Breast epithelium (tissue), 4 donors: ENCODE measurements around the gene FKBP14. TPM values are rescaled to one million over a fixed set of nuclear protein-coding genes. Genes with fewer than 3 reads are reported as not detected.

Source experiments
- DNase-seq, 2 donors: peaks; one replicate each; pipeline ENCODE4 v3.0.0-alpha.2; 2019; ENCODE audit warnings: low spot score in 2 of 2
- H3K27ac ChIP-seq, 2 donors: fragments of 200-600 bp; sonication (generic) in 1 of 2; one replicate each; pipeline ENCODE4 v1.5.1; 2016 to 2019; ENCODE audit warnings: mild to moderate bottlenecking in 1 of 2
- H3K27me3 ChIP-seq, 2 donors: fragments of 200-600 bp; sonication (generic) in 1 of 2; one replicate each; pipeline versions ENCODE4 v1.5.1 to v1.6.0; 2017 to 2019; ENCODE audit warnings: control low read depth in 1 of 2, mild to moderate bottlenecking in 1 of 2
- H3K36me3 ChIP-seq: fragments of 200-600 bp; one replicate; pipeline ENCODE4 v1.5.1; 2019
- H3K4me1 ChIP-seq, 2 donors: fragments of 200-600 bp; sonication (generic); one replicate each; pipeline ENCODE4 v1.5.1; 2016 to 2019; ENCODE audit warnings: control low read depth in 1 of 2
- H3K4me3 ChIP-seq, 3 donors: fragments of 200-600 bp; sonication (generic); 1 replicate in 2 of 3; 2 replicates in 1 of 3; pipeline ENCODE4 v1.5.1; 2016 to 2019; ENCODE audit warnings: mild to moderate bottlenecking in 3 of 3, moderate library complexity in 2 of 3
- H3K9me3 ChIP-seq, 2 donors: fragments of 200-600 bp; sonication (generic) in 1 of 2; one replicate each; pipeline ENCODE4 v1.5.1; 2016 to 2019; ENCODE audit warnings: control low read depth in 1 of 2
- CTCF ChIP-seq, 3 donors: fragments of 450-650 bp; IDR thresholded peaks; one replicate each; pipeline ENCODE4 v1.5.1; 2016 to 2017; ENCODE audit warnings: antibody characterized with exemption in 3 of 3, mild to moderate bottlenecking in 3 of 3, moderate library complexity in 3 of 3
- POLR2A ChIP-seq: fragments of 450-650 bp; IDR thresholded peaks from one replicate; pipeline ENCODE4 v1.6.1; 2016; ENCODE audit warnings: antibody characterized with exemption, mild to moderate bottlenecking, moderate library complexity
- POLR2AphosphoS5 ChIP-seq, 3 donors: sonication (generic); formaldehyde crosslinking; IDR thresholded peaks; one replicate each; pipeline ENCODE4 v1.6.1; 2017; ENCODE audit warnings: antibody characterized with exemption in 3 of 3
- intact Hi-C: fragments of 100-400 bp; cut with DNase I; formaldehyde crosslinking; loops from one replicate; pipeline ENCODE4 v1.15.1; 2023; ENCODE audit warnings: low total_unique reads
- total RNA-seq, 3 donors: library from RNA; depleted of rRNA; stranded (reverse); fragments of >200 nt; gene quantifications; one replicate each; pipeline ENCODE4 v1.1.0, GENCODE V29; 2016

The FKBP14 gene
- total RNA-seq, 3 donors from 2014 or later = 3.8 to 13.0 (median 9.5) TPM

GRCh38 chr7:30010021-30010420 lies 16.5 kb downstream of the FKBP14 start:
- H3K9me3 ChIP-seq = no peaks in the 10 kb centered on the region
- no peak overlapping the region for H3K27ac ChIP-seq
- H3K4me1 ChIP-seq = no peaks in the 10 kb centered on the region
- H3K4me3 ChIP-seq = no peak overlapping the region
- intact Hi-C loops = no loop called here
- DNase-seq = no peak
- H3K36me3 ChIP-seq = peaks cover 6% of the 10 kb centered on the region
- TF ChIP-seq CTCF (IDR thresholded peaks at IDR 0.05) (no peak), POLR2AphosphoS5 (IDR thresholded peaks at IDR 0.05) (no peak), POLR2A (no peak)
- H3K27me3 ChIP-seq = no peaks in the 10 kb centered on the region

- no peaks in the 10 kb centered on the region for H3K27me3 ChIP-seq
- H3K9me3 ChIP-seq = no peaks in the 10 kb centered on the region
- no peak for TF ChIP-seq POLR2AphosphoS5 (IDR thresholded peaks at IDR 0.05)
- no peak for TF ChIP-seq POLR2A
- no peak for TF ChIP-seq CTCF (IDR thresholded peaks at IDR 0.05)
- H3K27ac ChIP-seq = no peak overlapping the region
- no peaks in the 10 kb centered on the region for H3K4me1 ChIP-seq
- H3K36me3 ChIP-seq = no peaks in the 10 kb centered on the region
- intact Hi-C loops = no loop called here
- no peak overlapping the region for H3K4me3 ChIP-seq
- DNase-seq = no peak
Observed at GRCh38 chr7:30005464-30005863, 21.0 kb downstream of the FKBP14 start.

- no peak for DNase-seq
- Histone ChIP-seq H3K4me3 (no peak overlapping the region), H3K36me3 (no peaks in the 10 kb centered on the region), H3K27ac (no peak overlapping the region), H3K4me1 (no peaks in the 10 kb centered on the region), H3K27me3 (no peaks in the 10 kb centered on the region), H3K9me3 (no peaks in the 10 kb centered on the region)
- no peak for TF ChIP-seq CTCF (IDR thresholded peaks at IDR 0.05)
- TF ChIP-seq POLR2AphosphoS5 (IDR thresholded peaks at IDR 0.05) = no peak
- TF ChIP-seq POLR2A = no peak
- intact Hi-C loops = no loop called here
Observed at GRCh38 chr7:30003098-30003497, 23.4 kb downstream of the FKBP14 start.

GRCh38 chr7:30001998-30002397 lies 24.5 kb downstream of the FKBP14 start:
- Histone ChIP-seq H3K27me3 (no peaks in the 10 kb centered on the region), H3K4me1 (no peaks in the 10 kb centered on the region), H3K36me3 (no peaks in the 10 kb centered on the region), H3K27ac (no peak overlapping the region), H3K4me3 (no peak overlapping the region), H3K9me3 (no peaks in the 10 kb centered on the region)
- no peak for TF ChIP-seq CTCF (IDR thresholded peaks at IDR 0.05)
- TF ChIP-seq POLR2A = no peak
- no peak for TF ChIP-seq POLR2AphosphoS5 (IDR thresholded peaks at IDR 0.05)
- no peak for DNase-seq
- intact Hi-C loops = no loop called here

GRCh38 chr7:29998489-29998888 lies 28.0 kb downstream of the FKBP14 start:
- Histone ChIP-seq H3K27me3 (no peaks in the 10 kb centered on the region), H3K4me3 (no peak overlapping the region), H3K9me3 (peaks cover 4 to 8% of the 10 kb centered on the region in 2 donors), H3K36me3 (no peaks in the 10 kb centered on the region), H3K4me1 (no peaks in the 10 kb centered on the region), H3K27ac (no peak overlapping the region)
- no peak for TF ChIP-seq POLR2AphosphoS5 (IDR thresholded peaks at IDR 0.05)
- TF ChIP-seq CTCF (IDR thresholded peaks at IDR 0.05) = no peak
- no peak for TF ChIP-seq POLR2A
- no peak for DNase-seq
- intact Hi-C loops = no loop called here
